Activated naive CD8-positive, alpha-beta T cell treated with anti-CD3 and anti-CD28 coated beads, Interleukin-2, amount 50 U/mL, for 24 hours (primary cell): ENCODE measurements around the gene PTPN14.

Experiments
- ATAC-seq: fragments of 150-1000 bp; cut with Tn5 transposase; one replicate; pipeline ENCODE4 v1.10.0; 2021
- DNase-seq: peaks from one replicate; pipeline ENCODE4 v3.0.0; 2021
- H3K27ac Mint-ChIP-seq: one replicate; pipeline ENCODE4 v1.8.0; 2021; ENCODE audit warnings: mild to moderate bottlenecking, mixed read lengths
- H3K27me3 Mint-ChIP-seq: one replicate; pipeline ENCODE4 v1.8.0; 2021; ENCODE audit warnings: mixed read lengths
- H3K36me3 Mint-ChIP-seq: one replicate; pipeline ENCODE4 v1.8.0; 2021; ENCODE audit warnings: low read depth, mixed read lengths
- H3K4me1 Mint-ChIP-seq: one replicate; pipeline ENCODE4 v1.8.0; 2021; ENCODE audit warnings: mixed read lengths
- H3K4me3 Mint-ChIP-seq: one replicate; pipeline ENCODE4 v1.8.0; 2021; ENCODE audit warnings: mild to moderate bottlenecking, moderate library complexity, mixed read lengths
- H3K9me3 Mint-ChIP-seq: one replicate; pipeline ENCODE4 v1.8.0; 2021; ENCODE audit warnings: mixed read lengths

The PTPN14 gene

GRCh38 chr1:214550857-214551435 is 456 bp downstream of the PTPN14 start:
- peaks cover 56% of the 10 kb centered on the region for H3K27me3 Mint-ChIP-seq
- peak; percentile 4 for DNase-seq

GRCh38 chr1:214550013-214550856 is 1.2 kb downstream of the PTPN14 start:
- Mint-ChIP-seq H3K27ac (no peak overlapping the region), H3K27me3 (peaks cover 59% of the 10 kb centered on the region), H3K36me3 (no peaks in the 10 kb centered on the region), H3K4me3 (peak overlapping the region; percentile 65), H3K9me3 (no peaks in the 10 kb centered on the region), H3K4me1 (peaks cover 9% of the 10 kb centered on the region)
- ATAC-seq: no peak
- no peak for DNase-seq

More at GRCh38 chr1:214550857-214551435, 456 bp downstream of the PTPN14 start:
- H3K36me3 Mint-ChIP-seq: no peaks in the 10 kb centered on the region
- H3K4me1 Mint-ChIP-seq: peaks cover 9% of the 10 kb centered on the region
- H3K27ac Mint-ChIP-seq: no peak overlapping the region
- ATAC-seq: peak; percentile 60
- H3K9me3 Mint-ChIP-seq: no peaks in the 10 kb centered on the region
- H3K4me3 Mint-ChIP-seq: peak overlapping the region; percentile 73

GRCh38 chr1:214549604-214550003 is 1.8 kb downstream of the PTPN14 start:
- no peak for DNase-seq
- Mint-ChIP-seq H3K9me3 (no peaks in the 10 kb centered on the region), H3K27me3 (peaks cover 62% of the 10 kb centered on the region), H3K4me3 (peak overlapping the region; percentile 65), H3K27ac (no peak overlapping the region), H3K4me1 (peaks cover 10% of the 10 kb centered on the region), H3K36me3 (no peaks in the 10 kb centered on the region)
- ATAC-seq: no peak

DNA sequence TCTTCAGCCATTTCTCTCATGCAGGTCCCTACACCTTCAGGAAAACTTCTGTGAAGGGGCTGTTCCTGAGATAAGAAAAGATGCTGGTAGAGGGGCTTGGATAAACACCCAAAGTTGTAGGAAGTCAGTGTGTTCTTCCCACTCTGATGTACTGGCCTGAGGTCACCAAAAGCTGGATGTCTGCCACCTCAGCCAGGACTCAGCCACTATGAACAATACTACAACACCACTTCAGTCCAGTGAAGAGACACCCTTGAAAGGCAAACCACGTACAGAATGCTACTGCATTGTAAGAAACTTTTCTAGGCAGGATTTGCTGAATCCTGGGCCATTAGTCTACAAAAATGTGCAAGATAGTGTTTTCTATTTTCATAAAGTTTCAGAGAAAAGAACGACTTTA is 2.4 kb downstream of the PTPN14 start:
- H3K36me3 Mint-ChIP-seq: no peaks in the 10 kb centered on the region
- no peaks in the 10 kb centered on the region for H3K9me3 Mint-ChIP-seq
- H3K27ac Mint-ChIP-seq: no peak overlapping the region
- H3K4me1 Mint-ChIP-seq: peaks cover 10% of the 10 kb centered on the region
- DNase-seq: no peak
- H3K4me3 Mint-ChIP-seq: no peak overlapping the region
- no peak for ATAC-seq
- peaks cover 64% of the 10 kb centered on the region for H3K27me3 Mint-ChIP-seq

GRCh38 chr1:214548271-214548670 is 3.1 kb downstream of the PTPN14 start:
- Mint-ChIP-seq H3K27ac (no peak overlapping the region), H3K4me3 (no peak overlapping the region), H3K9me3 (no peaks in the 10 kb centered on the region), H3K36me3 (no peaks in the 10 kb centered on the region), H3K27me3 (peaks cover 61% of the 10 kb centered on the region), H3K4me1 (peaks cover 10% of the 10 kb centered on the region)
- DNase-seq (no peak), ATAC-seq (no peak)

GRCh38 chr1:214547747-214548146 is 3.7 kb downstream of the PTPN14 start:
- no peaks in the 10 kb centered on the region for H3K9me3 Mint-ChIP-seq
- DNase-seq (no peak), ATAC-seq (no peak)
- H3K27me3 Mint-ChIP-seq: peaks cover 58% of the 10 kb centered on the region
- H3K4me1 Mint-ChIP-seq: peaks cover 10% of the 10 kb centered on the region
- H3K27ac Mint-ChIP-seq: no peak overlapping the region
- no peak overlapping the region for H3K4me3 Mint-ChIP-seq
- no peaks in the 10 kb centered on the region for H3K36me3 Mint-ChIP-seq

- ATAC-seq (no peak), DNase-seq (no peak)
- Mint-ChIP-seq H3K27me3 (peaks cover 57% of the 10 kb centered on the region), H3K36me3 (no peaks in the 10 kb centered on the region), H3K4me1 (peaks cover 10% of the 10 kb centered on the region), H3K9me3 (no peaks in the 10 kb centered on the region), H3K4me3 (no peak overlapping the region), H3K27ac (no peak overlapping the region)
Measured at GRCh38 chr1:214546886-214547641, 4.3 kb downstream of the PTPN14 start.

- Mint-ChIP-seq H3K9me3 (no peaks in the 10 kb centered on the region), H3K27ac (no peak overlapping the region), H3K4me1 (peaks cover 4% of the 10 kb centered on the region), H3K27me3 (peaks cover 52% of the 10 kb centered on the region), H3K36me3 (no peaks in the 10 kb centered on the region), H3K4me3 (no peak overlapping the region)
- DNase-seq (no peak), ATAC-seq (no peak)
Measured at GRCh38 chr1:214546084-214546483, 5.3 kb downstream of the PTPN14 start.

DNA sequence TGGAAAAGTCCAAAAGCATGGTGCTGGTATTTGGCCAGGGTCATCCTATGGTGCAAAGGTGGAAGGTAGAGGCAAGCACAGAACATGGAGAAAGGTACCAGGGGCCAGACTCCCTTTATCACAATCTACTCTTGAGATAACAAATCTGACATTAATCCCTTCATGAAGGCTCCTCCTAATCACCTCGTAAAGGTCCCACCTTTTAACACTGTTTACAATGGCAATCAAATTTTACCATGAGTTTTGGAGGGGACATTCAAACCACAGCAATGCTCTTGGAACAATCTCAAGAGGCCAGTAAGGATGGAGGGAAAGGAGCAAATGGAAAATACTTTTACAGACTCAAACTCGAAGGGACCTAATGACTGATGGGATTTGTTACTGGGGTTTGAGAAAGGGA is 6.1 kb downstream of the PTPN14 start:
- no peak for DNase-seq
- no peak overlapping the region for H3K4me3 Mint-ChIP-seq

DNA sequence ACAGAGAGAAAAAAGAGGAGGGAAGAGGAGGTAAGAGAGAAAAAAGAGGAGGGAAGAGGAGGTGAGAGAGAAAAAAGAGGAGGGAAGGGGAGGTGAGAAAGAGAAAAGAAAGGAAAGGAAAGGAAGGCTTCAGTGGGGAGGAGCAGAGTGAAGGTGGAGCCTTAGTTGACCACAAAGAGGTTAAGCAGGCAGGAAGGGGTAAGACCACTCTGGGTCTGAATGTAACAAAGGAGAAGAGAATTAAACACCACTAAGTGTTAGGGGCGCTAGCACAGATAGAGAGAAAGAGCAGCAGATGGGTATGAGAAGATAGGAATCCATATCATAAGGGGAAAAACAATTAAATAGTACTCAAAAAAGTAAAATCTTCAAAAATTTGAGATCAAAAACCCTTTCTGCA is 6.6 kb downstream of the PTPN14 start:
- H3K27me3 Mint-ChIP-seq: peaks cover 41% of the 10 kb centered on the region
- DNase-seq: no peak
- H3K4me1 Mint-ChIP-seq: peaks cover 1% of the 10 kb centered on the region
- no peaks in the 10 kb centered on the region for H3K9me3 Mint-ChIP-seq
- H3K27ac Mint-ChIP-seq: no peak overlapping the region
- no peaks in the 10 kb centered on the region for H3K36me3 Mint-ChIP-seq
- no peak for ATAC-seq
- no peak overlapping the region for H3K4me3 Mint-ChIP-seq

More for the DNA sequence above, 6.1 kb downstream of the PTPN14 start:
- Mint-ChIP-seq H3K9me3 (no peaks in the 10 kb centered on the region), H3K27ac (no peak overlapping the region), H3K27me3 (peaks cover 46% of the 10 kb centered on the region), H3K4me1 (peaks cover 3% of the 10 kb centered on the region), H3K36me3 (no peaks in the 10 kb centered on the region)
- ATAC-seq: no peak

- DNase-seq: no peak
- peaks cover 1% of the 10 kb centered on the region for H3K4me1 Mint-ChIP-seq
- no peak for ATAC-seq
- H3K27ac Mint-ChIP-seq: no peak overlapping the region
- H3K9me3 Mint-ChIP-seq: no peaks in the 10 kb centered on the region
- peaks cover 20% of the 10 kb centered on the region for H3K27me3 Mint-ChIP-seq
- no peak overlapping the region for H3K4me3 Mint-ChIP-seq
- H3K36me3 Mint-ChIP-seq: no peaks in the 10 kb centered on the region
Measured at GRCh38 chr1:214542275-214543199, 8.9 kb downstream of the PTPN14 start.

- no peak for ATAC-seq
- H3K36me3 Mint-ChIP-seq: no peaks in the 10 kb centered on the region
- no peaks in the 10 kb centered on the region for H3K9me3 Mint-ChIP-seq
- H3K27me3 Mint-ChIP-seq: peaks cover 17% of the 10 kb centered on the region
- H3K4me1 Mint-ChIP-seq: peaks cover 1% of the 10 kb centered on the region
- no peak for DNase-seq
- H3K27ac Mint-ChIP-seq: no peak overlapping the region
- no peak overlapping the region for H3K4me3 Mint-ChIP-seq
Measured at GRCh38 chr1:214541693-214542092, 9.7 kb downstream of the PTPN14 start.

GRCh38 chr1:214541206-214541605 is 10.2 kb downstream of the PTPN14 start:
- Mint-ChIP-seq H3K27ac (no peak overlapping the region), H3K4me1 (peaks cover 1% of the 10 kb centered on the region), H3K27me3 (peaks cover 17% of the 10 kb centered on the region), H3K9me3 (no peaks in the 10 kb centered on the region), H3K4me3 (no peak overlapping the region), H3K36me3 (no peaks in the 10 kb centered on the region)
- ATAC-seq (no peak), DNase-seq (no peak)

GRCh38 chr1:214540324-214540723 is 11.1 kb downstream of the PTPN14 start:
- no peaks in the 10 kb centered on the region for H3K9me3 Mint-ChIP-seq
- DNase-seq (no peak), ATAC-seq (no peak)
- H3K4me1 Mint-ChIP-seq: peaks cover 1% of the 10 kb centered on the region
- H3K27ac Mint-ChIP-seq: no peak overlapping the region
- H3K27me3 Mint-ChIP-seq: peaks cover 14% of the 10 kb centered on the region
- no peaks in the 10 kb centered on the region for H3K36me3 Mint-ChIP-seq
- H3K4me3 Mint-ChIP-seq: no peak overlapping the region
